Neuronal stem cell (in vitro differentiated cells): ENCODE results near the gene DSTYK.
A peak's percentile ranks its signal among the peaks of the same experiment; 100 is the strongest.

Experiments used
- DNase-seq: peaks from one replicate; pipeline ENCODE4 v3.0.0-alpha.2; 2013; ENCODE audit warnings: low spot score
- H2AFZ ChIP-seq: one replicate; pipeline ENCODE4 v1.6.1; 2013; ENCODE audit warnings: mild to moderate bottlenecking, low read length, inconsistent platforms
- H2AK5ac ChIP-seq: 2 replicates; pipeline ENCODE4 v1.6.1; 2013; ENCODE audit warnings: low read depth, mild to moderate bottlenecking, inconsistent platforms, low read length, moderate library complexity, mixed read lengths
- H2BK120ac ChIP-seq: 2 replicates; pipeline ENCODE4 v1.6.1; 2013; ENCODE audit warnings: low read depth, mild to moderate bottlenecking, inconsistent platforms, low read length, moderate library complexity, mixed read lengths
- H2BK12ac ChIP-seq: one replicate; pipeline ENCODE4 v1.6.1; 2013; ENCODE audit warnings: low read length, inconsistent platforms
- H2BK15ac ChIP-seq: 2 replicates; pipeline ENCODE4 v1.6.1; 2013; ENCODE audit warnings: mild to moderate bottlenecking, low read length, inconsistent platforms, mixed read lengths
- H2BK5ac ChIP-seq: one replicate; pipeline ENCODE4 v1.6.1; 2013; ENCODE audit warnings: inconsistent platforms, mild to moderate bottlenecking, low read length, moderate library complexity
- H3K14ac ChIP-seq: one replicate; pipeline ENCODE4 v1.6.1; 2013; ENCODE audit warnings: low read length, inconsistent platforms
- H3K18ac ChIP-seq: 2 replicates; pipeline ENCODE4 v1.6.1; 2013; ENCODE audit warnings: low read length, inconsistent platforms
- H3K23ac ChIP-seq: 2 replicates; pipeline ENCODE4 v1.6.1; 2013; ENCODE audit warnings: low read depth, mild to moderate bottlenecking, mixed read lengths, low read length, inconsistent platforms; ENCODE audit not compliant: poor library complexity
- H3K27ac ChIP-seq: replicated peaks from 3 replicates; pipeline ENCODE4 v1.5.1; 2013; ENCODE audit warnings: low read length, inconsistent platforms
- H3K27me3 ChIP-seq, 3 experiments: 2 replicates each; pipeline ENCODE4 v1.6.1; 2013; ENCODE audit warnings: low read length in 3 of 3, mild to moderate bottlenecking in 2 of 3, inconsistent platforms in 1 of 3, low read depth in 1 of 3, mixed read lengths in 1 of 3, moderate library complexity in 1 of 3; ENCODE audit not compliant: control insufficient read depth in 3 of 3, insufficient read depth in 3 of 3
- H3K36me3 ChIP-seq, 2 donors: replicated peaks in 1 of 2; 2 replicates each; pipeline ENCODE4 v1.6.1; 2013; ENCODE audit warnings: low read length in 2 of 2; ENCODE audit not compliant: control insufficient read depth in 2 of 2, insufficient read depth in 2 of 2
- H3K4ac ChIP-seq: 2 replicates; pipeline ENCODE4 v1.6.1; 2013; ENCODE audit warnings: inconsistent platforms, mild to moderate bottlenecking, low read length, moderate library complexity
- H3K4me1 ChIP-seq, 2 donors: 1 replicate in 1 of 2; 2 replicates in 1 of 2; pipeline ENCODE4 v1.6.1; 2013; ENCODE audit warnings: low read length in 2 of 2, low read depth in 1 of 2; ENCODE audit not compliant: control insufficient read depth in 2 of 2, insufficient read depth in 1 of 2
- H3K4me2 ChIP-seq: one replicate; pipeline ENCODE4 v1.6.1; 2013; ENCODE audit warnings: mild to moderate bottlenecking, low read length, inconsistent platforms; ENCODE audit not compliant: insufficient read depth, poor library complexity, severe bottlenecking
- H3K4me3 ChIP-seq, 2 donors: 2 replicates each; pipeline ENCODE4 v1.5.1; 2013; ENCODE audit warnings: low read length in 2 of 2, mild to moderate bottlenecking in 2 of 2, inconsistent platforms in 1 of 2, moderate library complexity in 1 of 2
- H3K79me1 ChIP-seq: one replicate; pipeline ENCODE4 v1.6.1; 2013; ENCODE audit warnings: low read depth, mild to moderate bottlenecking, inconsistent platforms, low read length, moderate library complexity
- H3K9ac ChIP-seq: one replicate; pipeline ENCODE4 v1.6.1; 2013; ENCODE audit warnings: mild to moderate bottlenecking, low read depth, low read length, inconsistent platforms; ENCODE audit not compliant: poor library complexity
- H3K9me3 ChIP-seq, 2 donors: replicated peaks in 1 of 2; 2 replicates each; pipeline versions ENCODE3 to v1.6.1; 2013; ENCODE audit warnings: low read length in 2 of 2, mild to moderate bottlenecking in 2 of 2, inconsistent platforms in 1 of 2, low read depth in 1 of 2, mixed read lengths in 1 of 2, moderate library complexity in 1 of 2; ENCODE audit not compliant: control insufficient read depth in 2 of 2, insufficient read depth in 1 of 2
- H4K8ac ChIP-seq: one replicate; pipeline ENCODE4 v1.6.1; 2013; ENCODE audit warnings: low read depth, mild to moderate bottlenecking, inconsistent platforms, low read length, moderate library complexity
- H4K91ac ChIP-seq: one replicate; pipeline ENCODE4 v1.6.1; 2013; ENCODE audit warnings: low read length, low read depth, mild to moderate bottlenecking, inconsistent platforms; ENCODE audit not compliant: poor library complexity
- WGBS, 2 donors: extraction: QIAGEN DNeasy Blood & Tissue Kit; methylation state at CpG; one replicate each; pipeline ENCODE4 v1.1.7; 2013; ENCODE audit warnings: missing lambda C conversion rate in 2 of 2, mixed read lengths in 1 of 2; ENCODE audit not compliant: insufficient read length in 2 of 2, insufficient replicate concordance in 1 of 2; ENCODE audit errors: extremely low coverage in 2 of 2; 5-methylcytosine and 5-hydroxymethylcytosine counted together

The DSTYK gene

DNA sequence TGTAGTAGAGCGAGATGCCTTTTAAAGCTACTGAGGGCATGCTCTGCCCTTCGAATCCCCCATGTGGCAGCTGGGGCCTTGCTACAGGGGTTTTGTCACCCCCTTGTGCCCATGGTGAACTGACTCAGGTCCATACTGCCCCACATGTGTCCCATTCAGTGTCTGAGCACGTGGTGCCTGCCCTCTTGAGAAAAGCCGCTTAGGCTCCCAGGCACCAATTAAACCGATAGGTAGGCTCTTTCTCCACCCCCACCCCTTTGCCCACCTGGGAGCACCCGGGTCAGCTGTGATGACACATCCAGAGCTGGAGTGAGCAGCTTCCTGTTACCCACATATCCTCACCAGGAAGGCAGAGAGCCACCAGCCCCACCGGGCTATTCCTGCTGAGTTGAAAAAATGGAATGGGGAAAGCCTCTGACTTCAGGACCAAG is 46.8 kb upstream of the DSTYK start:
- H2BK5ac ChIP-seq: peak overlapping the region; percentile 42
- H3K4ac ChIP-seq: no peak overlapping the region
- H3K23ac ChIP-seq: peak overlapping the region; percentile 39
- no CpG with 5 or more reads among the region's 7 CpGs for whole genome bisulfite sequencing, 2 donors
- no peak overlapping the region for H3K4me2 ChIP-seq
- H3K36me3 ChIP-seq: peaks cover 0 to 2% of the 10 kb centered on the region in 2 donors
- H4K8ac ChIP-seq: no peak overlapping the region
- H2BK15ac ChIP-seq: no peak overlapping the region
- no peak overlapping the region for H3K4me3 ChIP-seq
- H3K79me1 ChIP-seq: no peaks in the 10 kb centered on the region
- peak overlapping the region; percentile 31 for H2AK5ac ChIP-seq
- no peak overlapping the region for H4K91ac ChIP-seq
- no peaks in the 10 kb centered on the region for H3K9me3 ChIP-seq
- no peak for DNase-seq
- peaks cover 9 to 12% of the 10 kb centered on the region in 2 donors for H3K4me1 ChIP-seq
- H3K27ac ChIP-seq: no peak overlapping the region
- no peak overlapping the region for H2BK120ac ChIP-seq
- H2AFZ ChIP-seq: no peak overlapping the region
- H2BK12ac ChIP-seq: no peak overlapping the region
- H3K18ac ChIP-seq: peak overlapping the region; percentile 45
- no peak overlapping the region for H3K9ac ChIP-seq
- H3K14ac ChIP-seq: no peak overlapping the region
- no peaks in the 10 kb centered on the region for H3K27me3 ChIP-seq

DNA sequence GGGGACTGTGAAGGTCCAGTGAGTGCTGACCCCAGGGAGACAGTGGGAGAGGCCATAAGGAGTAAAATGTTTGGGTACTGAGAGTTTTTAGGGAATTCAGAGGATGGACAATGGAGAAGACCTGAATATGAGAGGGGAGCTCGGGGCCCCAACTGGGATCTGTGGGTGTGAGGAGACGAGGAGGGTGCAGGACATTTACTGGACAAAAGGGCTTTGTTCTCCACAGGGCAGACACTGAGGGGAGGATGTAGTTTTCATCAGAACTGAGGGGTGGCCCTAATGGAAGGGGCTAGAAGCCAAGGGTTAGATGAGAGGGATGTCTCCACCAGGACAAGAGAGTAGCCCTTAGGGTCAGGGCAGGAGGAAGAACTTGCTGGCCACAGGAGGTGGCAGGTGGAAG is 46.2 kb upstream of the DSTYK start:
- Histone ChIP-seq H3K23ac (peak overlapping the region; percentile 39), H3K14ac (no peak overlapping the region), H3K27me3 (no peaks in the 10 kb centered on the region), H2BK12ac (no peak overlapping the region), H3K36me3 (peaks cover 0 to 2% of the 10 kb centered on the region in 2 donors), H3K4me1 (peaks cover 9 to 12% of the 10 kb centered on the region in 2 donors), H3K4me2 (no peak overlapping the region), H3K9ac (no peak overlapping the region), H2AFZ (no peak overlapping the region), H3K18ac (peak overlapping the region; percentile 30), H2BK5ac (peak overlapping the region; percentile 42), H3K9me3 (no peaks in the 10 kb centered on the region), H3K27ac (no peak overlapping the region), H3K4ac (no peak overlapping the region), H4K91ac (no peak overlapping the region), H3K79me1 (no peaks in the 10 kb centered on the region), H4K8ac (no peak overlapping the region), H2BK120ac (no peak overlapping the region), H2BK15ac (no peak overlapping the region), H2AK5ac (peak overlapping the region; percentile 31), H3K4me3 (no peak overlapping the region)
- DNase-seq: no peak
- WGBS, 2 donors: no CpG with 5 or more reads among the region's 2 CpGs

DNA sequence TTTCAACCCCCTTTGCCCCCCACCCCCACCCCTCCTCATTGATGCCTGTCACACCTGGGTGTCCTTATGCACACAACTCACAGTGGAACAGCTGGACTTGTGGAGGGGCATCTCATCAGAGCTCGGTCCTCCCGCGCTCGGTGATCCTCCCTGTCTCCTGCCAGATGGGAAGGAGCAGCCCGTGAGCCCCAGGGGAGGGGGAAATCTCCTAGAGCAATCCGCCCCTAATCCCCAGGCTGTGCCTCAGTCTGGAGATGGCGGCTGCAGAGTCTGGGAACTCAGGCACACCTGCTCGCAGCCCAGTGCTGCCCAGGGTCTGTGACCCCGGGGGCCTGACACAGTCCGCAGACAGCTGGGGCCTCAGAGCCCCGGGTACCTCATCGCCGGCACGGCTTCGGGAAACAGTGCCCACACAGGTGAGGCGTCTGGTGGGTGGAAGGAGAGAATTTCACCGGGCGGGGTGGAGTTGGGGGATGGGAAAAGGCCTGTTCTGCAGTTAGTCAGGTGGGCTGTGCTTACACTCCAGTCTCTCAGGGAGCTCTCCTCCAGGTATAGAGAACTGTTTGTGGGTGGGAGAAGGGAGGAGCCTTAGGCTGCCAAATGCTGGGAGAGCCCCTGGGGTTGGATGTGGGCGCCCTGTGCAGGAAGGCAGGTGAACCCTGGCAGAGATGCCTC is 45.6 kb upstream of the DSTYK start:
- no peak overlapping the region for H3K4ac ChIP-seq
- no peak overlapping the region for H3K4me3 ChIP-seq
- no peak overlapping the region for H2BK12ac ChIP-seq
- no peak overlapping the region for H2AK5ac ChIP-seq
- no peak for DNase-seq
- no peak overlapping the region for H4K91ac ChIP-seq
- no peak overlapping the region for H3K4me2 ChIP-seq
- no peak overlapping the region for H4K8ac ChIP-seq
- peaks cover 5 to 8% of the 10 kb centered on the region in 2 donors for H3K4me1 ChIP-seq
- H2AFZ ChIP-seq: no peak overlapping the region
- no peak overlapping the region for H3K27ac ChIP-seq
- H3K23ac ChIP-seq: no peak overlapping the region
- H3K9ac ChIP-seq: no peak overlapping the region
- no peak overlapping the region for H2BK120ac ChIP-seq
- peak overlapping the region; percentile 59 for H2BK5ac ChIP-seq
- H3K36me3 ChIP-seq: peaks cover 0 to 2% of the 10 kb centered on the region in 2 donors
- no CpG with 5 or more reads among the region's 19 CpGs for WGBS, 2 donors
- no peaks in the 10 kb centered on the region for H3K79me1 ChIP-seq
- no peak overlapping the region for H3K18ac ChIP-seq
- H2BK15ac ChIP-seq: no peak overlapping the region
- no peaks in the 10 kb centered on the region for H3K9me3 ChIP-seq
- no peaks in the 10 kb centered on the region for H3K27me3 ChIP-seq
- no peak overlapping the region for H3K14ac ChIP-seq

- Histone ChIP-seq H3K4me2 (no peak overlapping the region), H3K36me3 (peaks cover 0 to 2% of the 10 kb centered on the region in 2 donors), H2BK120ac (no peak overlapping the region), H3K23ac (no peak overlapping the region), H4K91ac (no peak overlapping the region), H3K4me1 (peaks cover 4 to 5% of the 10 kb centered on the region in 2 donors), H2BK15ac (no peak overlapping the region), H4K8ac (no peak overlapping the region), H2BK12ac (no peak overlapping the region), H3K4me3 (no peak overlapping the region), H2AK5ac (peak overlapping the region; percentile 51), H2BK5ac (no peak overlapping the region), H3K18ac (no peak overlapping the region), H3K27ac (no peak overlapping the region), H3K27me3 (no peaks in the 10 kb centered on the region), H3K9me3 (no peaks in the 10 kb centered on the region), H3K14ac (no peak overlapping the region), H3K79me1 (no peaks in the 10 kb centered on the region), H2AFZ (peak overlapping the region; percentile 86), H3K4ac (no peak overlapping the region), H3K9ac (no peak overlapping the region)
- peak; percentile 78 for DNase-seq
- WGBS, 2 donors: no CpG with 5 or more reads among the region's 8 CpGs
These were observed 44.7 kb upstream of the DSTYK start for GRCh38 chr1:205255941-205256780.
